ENCODE data around the gene NTSR1.

Gene NTSR1

GRCh38 chr20:62773845-62774714 lies 65.4 kb downstream of the NTSR1 start:
- no peak overlapping the region for H3K4me3 ChIP-seq (ENCODE audit: low read depth, low read length)
- DNase-seq (ENCODE audit: low read depth), result no peak

GRCh38 chr20:62774762-62775161 lies 66.1 kb downstream of the NTSR1 start:
- no peak overlapping the region for H3K4me3 ChIP-seq (ENCODE audit: low read depth, low read length)
- DNase-seq (ENCODE audit: low read depth), result no peak

GRCh38 chr20:62775206-62775605 lies 66.6 kb downstream of the NTSR1 start:
- DNase-seq (ENCODE audit: low read depth), result no peak
- H3K4me3 ChIP-seq (ENCODE audit: low read depth, low read length), result no peak overlapping the region

GRCh38 chr20:62776035-62776691 lies 67.5 kb downstream of the NTSR1 start:
- DNase-seq (ENCODE audit: low read depth), result no peak
- H3K4me3 ChIP-seq (ENCODE audit: low read depth, low read length), result no peak overlapping the region

GRCh38 chr20:62776692-62777527 lies 68.3 kb downstream of the NTSR1 start:
- no peak for DNase-seq (ENCODE audit: low read depth)
- H3K4me3 ChIP-seq (ENCODE audit: low read depth, low read length), result no peak overlapping the region

- no peak overlapping the region for H3K4me3 ChIP-seq (ENCODE audit: low read depth, low read length)
- DNase-seq (ENCODE audit: low read depth), result no peak
Measured at GRCh38 chr20:62777528-62777830, 68.8 kb downstream of the NTSR1 start.

GRCh38 chr20:62778058-62778457 lies 69.4 kb downstream of the NTSR1 start:
- no peak overlapping the region for H3K4me3 ChIP-seq (ENCODE audit: low read depth, low read length)
- DNase-seq (ENCODE audit: low read depth), result no peak

- H3K4me3 ChIP-seq (ENCODE audit: low read depth, low read length), result no peak overlapping the region
- no peak for DNase-seq (ENCODE audit: low read depth)
Measured at GRCh38 chr20:62778601-62779416, 70.2 kb downstream of the NTSR1 start.

- DNase-seq (ENCODE audit: low read depth), result no peak
- H3K4me3 ChIP-seq (ENCODE audit: low read depth, low read length), result no peak overlapping the region
Measured at GRCh38 chr20:62779417-62779685, 70.7 kb downstream of the NTSR1 start.

- no peak overlapping the region for H3K4me3 ChIP-seq (ENCODE audit: low read depth, low read length)
- no peak for DNase-seq (ENCODE audit: low read depth)
Measured at GRCh38 chr20:62780204-62780603, 71.6 kb downstream of the NTSR1 start.

GRCh38 chr20:62780696-62781095 lies 72.1 kb downstream of the NTSR1 start:
- no peak for DNase-seq (ENCODE audit: low read depth)
- no peak overlapping the region for H3K4me3 ChIP-seq (ENCODE audit: low read depth, low read length)

- DNase-seq (ENCODE audit: low read depth), result no peak
- no peak overlapping the region for H3K4me3 ChIP-seq (ENCODE audit: low read depth, low read length)
Measured at GRCh38 chr20:62782149-62782892, 73.7 kb downstream of the NTSR1 start.

- no peak for DNase-seq (ENCODE audit: low read depth)
- H3K4me3 ChIP-seq (ENCODE audit: low read depth, low read length), result no peak overlapping the region
Measured at GRCh38 chr20:62782893-62783278, 74.2 kb downstream of the NTSR1 start.

- DNase-seq (ENCODE audit: low read depth), result no peak
- H3K4me3 ChIP-seq (ENCODE audit: low read depth, low read length), result no peak overlapping the region
Measured at GRCh38 chr20:62784497-62784896, 75.9 kb downstream of the NTSR1 start.

GRCh38 chr20:62785393-62785792 lies 76.8 kb downstream of the NTSR1 start:
- H3K4me3 ChIP-seq (ENCODE audit: low read depth, low read length), result no peak overlapping the region
- no peak for DNase-seq (ENCODE audit: low read depth)

GRCh38 chr20:62786157-62786556 lies 77.5 kb downstream of the NTSR1 start:
- DNase-seq (ENCODE audit: low read depth), result no peak
- no peak overlapping the region for H3K4me3 ChIP-seq (ENCODE audit: low read depth, low read length)

- no peak for DNase-seq (ENCODE audit: low read depth)
Measured at GRCh38 chr20:62787321-62787720, 78.7 kb downstream of the NTSR1 start.

GRCh38 chr20:62787866-62788265 lies 79.2 kb downstream of the NTSR1 start:
- no peak for DNase-seq (ENCODE audit: low read depth)
- H3K4me3 ChIP-seq (ENCODE audit: low read depth, low read length), result no peak overlapping the region

More at GRCh38 chr20:62787321-62787720, 78.7 kb downstream of the NTSR1 start:
- H3K4me3 ChIP-seq (ENCODE audit: low read depth, low read length), result no peak overlapping the region

GRCh38 chr20:62788607-62789006 lies 80.0 kb downstream of the NTSR1 start:
- DNase-seq (ENCODE audit: low read depth), result no peak
- no peak overlapping the region for H3K4me3 ChIP-seq (ENCODE audit: low read depth, low read length)

All from skeletal muscle cell (primary cell).